HG02642 (cell line): ENCODE results near the gene HP.
"Not testable (repeated sequence)": the region's sequence is repeated elsewhere in the genome, so short reads cannot be mapped to it uniquely, and the experiment has no call there.

Experiments
- ATAC-seq: cut with Tn5 transposase; IDR thresholded peaks from one replicate; pipeline ENCODE4 v1.9.1; 2021; ENCODE audit warnings: mild to moderate bottlenecking; ENCODE audit not compliant: unreplicated experiment, poor library complexity

HP gene

GRCh38 chr16:72036098-72036497, 18.2 kb upstream of the HP start:
- ATAC-seq = no peak

DNA sequence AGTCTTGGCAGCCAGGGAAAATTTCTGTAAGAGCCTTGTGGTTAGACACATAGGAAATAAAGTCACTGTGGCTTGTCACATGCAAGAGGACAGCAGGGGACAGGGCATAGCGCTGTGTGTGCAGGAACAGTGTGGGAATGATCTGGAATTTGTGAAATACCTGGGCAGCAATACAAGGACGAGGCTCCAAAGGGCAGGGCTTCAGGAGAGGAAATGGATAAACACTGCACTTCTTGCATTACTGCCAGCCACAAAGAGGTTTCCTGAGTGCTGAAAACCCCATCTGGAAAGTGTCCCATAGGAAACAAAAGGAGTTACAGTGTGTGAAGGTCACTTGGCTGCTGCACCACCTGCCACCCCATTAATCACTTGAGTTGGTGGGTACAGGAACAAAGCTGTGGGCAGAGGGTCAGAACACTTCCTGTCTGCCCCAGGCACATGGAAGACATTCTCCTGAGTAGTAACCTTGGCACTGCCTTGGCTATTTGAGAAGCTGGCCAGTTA, 12.1 kb upstream of the HP start:
- no peak for ATAC-seq

DNA sequence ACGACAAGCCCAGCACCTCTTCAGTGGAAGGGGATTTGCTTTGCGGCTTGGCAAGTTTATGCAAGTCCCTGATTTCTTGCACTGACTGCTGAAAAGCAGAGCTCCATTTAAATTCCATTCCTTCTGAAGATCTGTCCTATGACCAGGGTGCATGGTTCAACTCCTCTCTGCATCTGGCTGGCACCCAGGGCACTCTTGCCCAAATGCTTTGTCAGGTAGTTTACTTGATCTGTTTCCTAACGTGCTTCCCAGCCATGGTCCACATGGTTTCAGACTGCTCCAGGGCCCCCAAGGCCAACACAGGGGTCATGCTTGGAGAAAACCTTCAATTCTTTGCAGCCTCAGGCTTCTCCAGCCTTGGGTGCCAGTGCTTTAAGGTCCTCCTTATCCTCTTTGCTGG, 11.2 kb upstream of the HP start:
- ATAC-seq = no peak

DNA sequence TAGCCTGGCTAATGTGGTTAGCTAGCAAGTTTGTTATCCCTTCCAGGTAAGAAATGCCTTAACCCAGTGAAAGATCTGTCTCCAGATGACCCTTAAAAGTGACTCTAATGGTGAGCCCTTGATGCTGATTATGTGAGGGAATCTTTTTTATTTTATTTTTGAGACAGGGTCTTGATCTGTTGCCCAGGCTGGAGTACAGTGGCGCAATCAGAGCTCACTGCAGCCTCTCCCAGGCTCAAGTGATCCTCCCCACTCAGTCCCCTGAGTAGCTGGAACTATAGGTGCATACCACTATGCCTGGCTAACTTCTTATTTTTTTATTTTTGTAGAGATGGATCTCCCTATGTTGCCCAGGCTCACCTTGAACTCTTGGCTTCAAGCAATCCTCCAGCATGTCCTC, 10.8 kb upstream of the HP start:
- no peak for ATAC-seq

- ATAC-seq = no peak
Measured at GRCh38 chr16:72044296-72044695, 10.0 kb upstream of the HP start.

GRCh38 chr16:72044825-72045359, 9.4 kb upstream of the HP start:
- ATAC-seq = no peak

DNA sequence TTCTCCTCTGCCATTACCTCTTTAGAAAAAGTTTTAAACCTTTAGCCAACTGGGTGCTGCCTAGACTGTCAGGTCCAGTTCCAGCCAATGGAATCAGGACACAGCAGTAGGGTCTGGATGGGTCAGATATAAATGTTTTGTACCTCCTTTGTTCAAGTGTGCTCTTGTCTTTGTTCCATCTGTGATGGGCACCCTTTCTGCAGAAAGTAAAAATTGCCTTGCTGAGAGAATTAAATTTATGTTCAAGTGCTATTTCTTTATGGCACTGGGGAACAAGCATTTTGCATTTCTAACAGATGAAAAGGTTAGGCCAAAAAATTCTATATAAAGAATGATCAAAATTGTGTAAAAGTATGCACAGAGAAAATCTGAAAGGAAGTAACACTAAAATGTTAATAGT, 5.2 kb upstream of the HP start:
- no peak for ATAC-seq

DNA sequence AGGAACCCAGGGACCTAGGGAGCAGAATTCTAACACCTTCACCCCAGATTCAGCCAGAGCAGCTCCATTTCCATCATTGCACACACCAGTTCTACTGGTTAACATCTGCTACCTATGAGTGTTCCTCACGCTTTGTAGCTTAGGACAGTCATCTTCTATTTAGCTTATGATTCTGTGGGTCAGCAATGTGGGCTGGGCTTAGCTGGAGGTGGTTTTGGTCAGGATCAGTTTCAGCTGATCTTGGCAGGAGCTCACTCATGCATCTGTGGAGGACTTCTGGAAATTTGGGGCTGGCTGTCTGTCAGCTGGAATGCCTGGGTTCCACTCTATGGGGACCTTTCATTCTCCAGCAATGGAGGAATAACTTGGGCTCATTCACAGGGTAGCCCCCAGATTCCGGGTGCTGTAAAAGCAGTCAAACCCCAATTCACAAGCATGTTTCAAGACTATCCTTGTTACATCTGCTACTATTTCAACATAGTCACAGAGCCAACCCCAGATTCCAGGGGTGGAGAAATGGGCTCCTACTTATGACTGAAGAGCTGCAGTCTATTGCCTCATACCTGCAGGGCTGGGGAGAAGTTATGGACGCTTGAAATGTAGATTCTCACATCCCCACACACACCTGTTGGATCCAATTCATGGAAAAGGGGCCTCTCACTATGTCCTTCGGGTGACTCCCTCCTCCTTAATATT, 3.4 kb upstream of the HP start:
- no peak for ATAC-seq

- no peak for ATAC-seq
Measured at GRCh38 chr16:72051818-72052217, 2.5 kb upstream of the HP start.

DNA sequence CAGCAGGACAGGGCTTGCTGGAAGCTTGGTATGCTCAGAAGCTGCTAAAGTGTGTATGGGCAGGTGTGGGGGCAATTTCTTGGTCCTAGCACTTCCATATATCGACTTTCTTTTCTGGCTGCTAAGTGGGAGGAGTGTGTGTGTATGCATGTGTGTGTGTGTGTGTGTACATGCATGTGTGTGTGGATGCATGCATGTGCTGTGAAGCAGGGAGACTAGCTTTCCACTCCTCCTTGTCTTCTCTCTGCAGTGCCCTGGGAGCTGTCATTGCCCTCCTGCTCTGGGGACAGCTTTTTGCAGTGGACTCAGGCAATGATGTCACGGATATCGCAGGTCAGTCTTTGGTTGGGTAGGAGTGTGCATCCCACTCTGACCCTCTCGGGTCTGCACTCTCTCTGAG, 1.6 kb downstream of the HP start:
- ATAC-seq = no peak

DNA sequence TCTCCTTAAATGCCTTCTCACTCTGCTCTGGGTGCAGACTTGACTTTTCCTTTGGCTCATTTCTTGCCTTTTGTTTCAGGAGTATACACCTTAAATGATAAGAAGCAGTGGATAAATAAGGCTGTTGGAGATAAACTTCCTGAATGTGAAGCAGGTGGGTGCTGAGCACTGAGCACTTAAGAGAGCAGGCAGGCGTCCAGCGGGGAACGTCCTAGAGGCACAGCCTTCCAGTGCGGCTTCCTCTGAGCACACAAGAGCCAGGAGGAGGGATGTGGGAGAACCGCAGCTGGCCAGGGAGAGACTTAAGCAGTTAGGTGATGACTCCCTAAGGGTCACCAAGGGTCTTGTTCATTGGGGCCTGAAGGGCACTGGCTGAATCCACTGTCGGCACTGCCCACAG, 3.0 kb downstream of the HP start:
- not testable (repeated sequence) for ATAC-seq

DNA sequence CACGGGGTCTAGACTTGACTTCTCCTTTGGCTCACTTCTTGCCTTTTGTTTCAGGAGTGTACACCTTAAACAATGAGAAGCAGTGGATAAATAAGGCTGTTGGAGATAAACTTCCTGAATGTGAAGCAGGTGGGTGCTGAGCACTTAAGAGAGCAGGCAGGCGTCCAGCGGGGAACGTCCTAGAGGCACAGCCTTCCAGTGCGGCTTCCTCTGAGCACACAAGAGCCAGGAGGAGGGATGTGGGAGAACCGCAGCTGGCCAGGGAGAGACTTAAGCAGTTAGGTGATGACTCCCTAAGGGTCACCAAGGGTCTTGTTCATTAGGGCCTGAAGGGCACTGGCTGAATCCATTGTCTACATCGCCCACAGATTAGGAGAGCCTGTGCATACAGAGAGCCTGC, 4.8 kb downstream of the HP start:
- ATAC-seq = not testable (repeated sequence)

GRCh38 chr16:72060405-72060804, 6.1 kb downstream of the HP start:
- ATAC-seq = no peak

GRCh38 chr16:72061564-72061963, 7.3 kb downstream of the HP start:
- ATAC-seq = no peak

GRCh38 chr16:72064361-72064894, 10.1 kb downstream of the HP start:
- ATAC-seq = no peak

DNA sequence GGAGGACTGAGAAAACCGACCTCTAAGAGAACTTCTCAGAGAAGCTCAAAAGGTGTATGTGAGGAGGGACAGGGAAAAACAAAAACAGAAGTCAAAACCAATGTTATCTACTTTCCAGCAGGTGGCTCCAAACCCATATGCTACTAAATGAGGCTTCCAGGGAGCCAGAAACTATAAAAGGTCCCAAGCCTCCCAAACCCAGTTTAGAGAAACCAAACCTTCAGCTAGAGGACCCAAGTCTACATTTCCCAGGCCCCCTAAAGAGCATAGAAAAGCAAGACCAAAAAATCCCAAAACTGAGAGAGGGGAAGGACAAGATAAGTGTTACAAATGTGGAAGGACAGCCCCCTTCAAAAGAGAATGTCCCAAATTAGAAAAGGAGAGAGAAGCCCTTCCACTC, 12.4 kb downstream of the HP start:
- ATAC-seq = no peak

DNA sequence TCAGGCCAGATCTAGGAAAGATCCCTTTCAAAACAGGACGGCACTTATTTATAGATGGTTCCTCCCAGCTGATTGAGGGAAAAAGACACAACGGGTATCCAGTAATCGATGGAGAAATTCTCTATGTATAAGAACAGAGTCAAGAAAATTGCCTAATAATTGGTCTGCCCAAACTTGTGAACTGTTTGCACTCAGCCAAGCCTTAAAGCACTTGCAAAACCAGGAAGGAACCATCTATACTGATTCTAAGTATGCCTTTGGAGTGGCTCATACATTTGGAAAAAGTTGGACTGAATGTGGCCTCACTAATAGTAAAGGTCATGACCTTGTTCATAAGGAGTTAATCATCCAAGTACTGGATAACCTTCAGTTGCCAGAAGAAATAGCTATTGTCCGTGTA, 14.6 kb downstream of the HP start:
- ATAC-seq = no peak

DNA sequence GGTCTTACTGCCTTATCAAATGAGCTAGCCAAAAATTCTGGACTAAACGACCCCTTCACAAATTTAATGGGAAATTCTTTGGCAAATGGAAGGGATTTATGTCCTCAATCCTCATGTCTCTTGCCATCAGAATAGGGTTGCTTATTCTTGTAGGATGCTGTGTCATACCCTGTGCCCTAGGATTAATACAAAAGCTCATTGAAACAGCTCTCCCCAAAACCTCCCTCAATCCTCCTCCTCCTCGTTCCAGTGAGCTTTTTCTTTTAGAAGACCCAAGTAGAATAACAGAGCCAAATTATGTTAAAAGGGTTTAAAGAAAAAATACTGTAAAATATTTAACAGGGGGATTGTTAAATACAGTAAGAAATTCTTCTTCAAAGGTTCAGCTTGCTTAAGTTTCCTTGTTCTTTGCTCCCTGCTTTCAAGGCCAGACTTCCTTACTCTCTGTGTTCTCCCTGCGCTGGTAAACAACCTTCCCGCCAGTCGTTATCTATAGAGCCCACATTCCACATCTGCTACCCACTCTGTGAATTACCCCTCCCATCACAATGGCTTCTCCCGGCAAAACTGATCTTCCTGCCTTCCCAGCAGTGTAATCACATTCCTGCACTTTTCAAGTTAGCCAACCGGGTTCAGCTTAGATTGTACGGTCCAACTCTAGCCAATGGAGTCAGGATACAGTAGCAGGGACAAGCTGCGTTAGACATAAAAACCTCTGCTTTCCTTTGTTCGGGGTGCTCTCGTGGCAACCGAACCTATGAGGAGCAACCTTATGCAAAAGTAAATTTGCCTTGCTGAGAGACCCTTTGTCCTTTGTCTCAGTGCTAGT, 18.4 kb downstream of the HP start:
- ATAC-seq = no peak

DNA sequence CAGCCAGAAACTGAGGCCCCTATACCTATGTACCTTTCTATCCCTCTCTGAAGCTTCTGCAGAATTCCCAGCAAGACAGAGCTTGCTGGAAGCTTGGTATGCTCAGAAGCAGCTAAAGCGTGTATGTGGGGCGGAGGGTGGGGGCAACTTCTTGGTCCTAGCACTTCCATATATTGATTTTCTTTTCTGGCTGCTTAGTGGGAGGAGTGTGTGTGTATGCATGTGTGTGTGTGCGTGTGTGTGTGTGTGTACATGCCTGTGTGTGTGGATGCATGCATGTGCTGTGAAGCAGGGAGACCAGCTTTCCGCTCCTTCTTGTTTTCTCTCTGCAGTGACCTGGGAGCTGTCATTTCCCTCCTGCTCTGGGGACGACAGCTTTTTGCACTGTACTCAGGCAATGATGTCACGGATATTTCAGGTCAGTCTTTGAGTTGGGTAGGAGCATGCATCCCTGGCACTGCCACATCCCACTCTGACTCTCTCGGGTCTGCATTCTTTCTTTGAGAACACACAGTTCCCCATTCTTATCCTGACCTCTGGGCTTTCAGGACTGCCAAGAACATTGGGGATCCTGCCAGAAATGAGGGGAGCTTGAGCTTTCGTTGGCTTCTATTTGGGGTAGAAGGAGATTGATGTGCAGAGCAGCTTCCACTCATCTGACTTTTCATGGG, 19.4 kb downstream of the HP start:
- no peak for ATAC-seq

DNA sequence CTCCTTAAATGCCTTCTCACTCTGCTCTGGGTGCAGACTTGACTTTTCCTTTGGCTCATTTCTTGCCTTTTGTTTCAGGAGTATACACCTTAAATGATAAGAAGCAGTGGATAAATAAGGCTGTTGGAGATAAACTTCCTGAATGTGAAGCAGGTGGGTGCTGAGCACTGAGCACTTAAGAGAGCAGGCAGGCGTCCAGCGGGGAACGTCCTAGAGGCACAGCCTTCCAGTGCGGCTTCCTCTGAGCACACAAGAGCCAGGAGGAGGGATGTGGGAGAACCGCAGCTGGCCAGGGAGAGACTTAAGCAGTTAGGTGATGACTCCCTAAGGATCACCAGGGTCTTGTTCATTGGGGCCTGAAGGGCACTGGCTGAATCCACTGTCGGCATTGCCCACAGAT, 20.8 kb downstream of the HP start:
- not testable (repeated sequence) for ATAC-seq
